Measurements from ENCODE around the gene ASB13.

Gene ASB13, protein sequence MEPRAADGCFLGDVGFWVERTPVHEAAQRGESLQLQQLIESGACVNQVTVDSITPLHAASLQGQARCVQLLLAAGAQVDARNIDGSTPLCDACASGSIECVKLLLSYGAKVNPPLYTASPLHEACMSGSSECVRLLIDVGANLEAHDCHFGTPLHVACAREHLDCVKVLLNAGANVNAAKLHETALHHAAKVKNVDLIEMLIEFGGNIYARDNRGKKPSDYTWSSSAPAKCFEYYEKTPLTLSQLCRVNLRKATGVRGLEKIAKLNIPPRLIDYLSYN

DNA sequence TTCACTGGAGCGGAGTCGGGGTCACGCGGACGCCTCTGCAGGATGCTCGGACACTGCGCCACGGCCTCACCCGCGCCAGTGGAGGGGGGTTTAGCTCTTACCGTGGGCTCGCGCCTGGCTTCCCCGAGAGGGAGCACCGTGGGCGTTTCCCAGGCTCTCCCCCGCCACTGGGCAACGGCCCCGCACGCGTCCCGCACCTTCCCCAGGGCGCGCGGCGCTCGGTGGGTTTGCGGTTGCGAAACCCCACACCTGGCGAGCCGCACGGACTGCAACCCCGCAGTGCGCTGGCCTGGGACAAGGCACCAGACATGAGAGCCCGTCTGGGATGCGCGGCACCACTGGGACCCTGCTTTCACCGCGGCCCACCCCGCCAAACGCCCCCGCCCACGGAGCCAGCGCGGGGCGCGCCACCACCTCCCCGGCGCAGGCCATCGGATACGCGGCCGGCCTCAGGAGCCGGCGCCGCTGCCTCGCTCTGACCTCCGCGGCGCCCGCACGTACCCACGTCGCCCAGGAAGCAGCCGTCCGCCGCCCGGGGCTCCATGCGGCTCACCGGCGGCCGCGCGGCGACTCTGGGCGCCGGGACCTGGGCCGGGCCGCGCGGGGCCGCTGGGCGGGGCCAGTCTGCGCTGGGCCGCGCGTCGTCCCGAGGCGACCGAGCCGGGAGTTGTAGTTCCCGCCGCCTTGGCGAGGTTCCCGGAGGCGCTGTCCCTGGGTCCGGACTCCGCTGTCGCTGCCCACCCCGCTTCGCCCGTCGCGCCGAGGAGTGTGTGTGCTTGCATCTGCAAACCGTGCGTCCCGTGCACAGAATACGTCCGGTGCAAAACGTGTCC lies at the start of gene ASB13:
Gene ASB13, minus strand, starts transcription at position 588 of the 833 bp plus-strand sequence. Its CDS starts 44 bp downstream, at position 544.
- TF ChIP-seq ZNF274 (IDR thresholded peaks at IDR 0.05; ENCODE audit: low read depth, low read length) = no peak
- peak within 1 kb of the TSS; percentile 51; the same call in 1 of the 2 replicates for H3K4me3 ChIP-seq (ENCODE audit: low read length)

DNA sequence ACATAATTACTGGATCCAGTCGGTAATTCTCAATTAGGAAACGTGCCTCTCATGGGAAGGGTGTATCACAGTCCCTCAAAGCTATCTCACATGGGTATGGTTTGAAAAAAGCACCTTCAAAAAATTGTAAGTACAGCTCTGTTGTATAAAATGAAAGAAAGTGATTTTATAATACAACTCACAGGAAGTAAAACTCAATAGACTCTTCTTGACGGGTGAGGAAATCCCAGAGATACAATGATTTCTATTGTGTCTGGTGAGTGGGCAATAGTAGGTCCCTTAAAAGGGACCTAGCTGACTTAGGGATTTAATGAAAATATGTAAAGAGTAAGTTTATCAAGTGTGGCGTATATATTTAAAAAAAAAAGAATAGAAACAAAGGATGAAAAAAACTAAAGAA lies 45.2 kb upstream of the ASB13 start:
- no peak for TF ChIP-seq ZNF274 (IDR thresholded peaks at IDR 0.05; ENCODE audit: low read depth, low read length)
- no peak overlapping the region for H3K4me3 ChIP-seq (ENCODE audit: low read length)

DNA sequence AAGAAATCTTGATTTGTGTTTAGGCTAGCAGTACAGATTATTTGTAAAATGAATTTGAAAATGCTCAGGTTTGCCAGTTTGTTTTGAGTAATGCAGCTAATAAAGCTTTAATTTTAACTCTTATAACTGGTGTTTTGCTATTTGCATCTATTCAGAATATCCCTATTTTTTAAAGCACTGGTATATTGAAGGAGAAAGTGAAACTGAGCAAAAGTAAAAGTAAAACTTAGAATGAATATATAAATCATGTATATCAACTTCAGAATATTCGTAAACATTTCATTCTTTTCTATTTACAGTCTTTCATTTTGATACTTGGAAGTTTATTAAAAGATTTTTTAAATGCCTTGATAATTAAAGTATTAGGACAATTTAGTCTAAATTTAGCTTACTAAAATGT lies 44.5 kb upstream of the ASB13 start:
- H3K4me3 ChIP-seq (ENCODE audit: low read length) = no peak overlapping the region
- TF ChIP-seq ZNF274 (IDR thresholded peaks at IDR 0.05; ENCODE audit: low read depth, low read length) = no peak

DNA sequence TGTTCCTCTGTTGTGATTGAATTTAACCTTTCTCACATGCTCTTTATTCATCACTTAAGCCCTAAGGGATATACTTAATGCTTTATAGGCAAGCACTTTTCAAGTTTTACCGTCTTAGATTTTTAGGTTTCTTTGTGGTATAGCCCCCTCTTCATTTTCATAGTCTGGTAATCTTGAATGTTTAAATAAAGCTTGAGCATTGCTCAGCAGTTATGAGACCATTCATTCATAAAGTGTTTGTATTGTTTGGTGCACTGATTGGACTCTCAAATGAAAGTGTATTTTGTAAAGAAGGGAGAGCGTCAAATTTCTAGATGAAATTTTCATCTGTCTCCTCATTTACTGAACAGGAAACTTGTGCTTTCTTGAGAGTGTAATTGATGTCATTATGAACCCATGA lies 43.5 kb upstream of the ASB13 start:
- H3K4me3 ChIP-seq (ENCODE audit: low read length) = no peak overlapping the region
- no peak for TF ChIP-seq ZNF274 (IDR thresholded peaks at IDR 0.05; ENCODE audit: low read depth, low read length)

DNA sequence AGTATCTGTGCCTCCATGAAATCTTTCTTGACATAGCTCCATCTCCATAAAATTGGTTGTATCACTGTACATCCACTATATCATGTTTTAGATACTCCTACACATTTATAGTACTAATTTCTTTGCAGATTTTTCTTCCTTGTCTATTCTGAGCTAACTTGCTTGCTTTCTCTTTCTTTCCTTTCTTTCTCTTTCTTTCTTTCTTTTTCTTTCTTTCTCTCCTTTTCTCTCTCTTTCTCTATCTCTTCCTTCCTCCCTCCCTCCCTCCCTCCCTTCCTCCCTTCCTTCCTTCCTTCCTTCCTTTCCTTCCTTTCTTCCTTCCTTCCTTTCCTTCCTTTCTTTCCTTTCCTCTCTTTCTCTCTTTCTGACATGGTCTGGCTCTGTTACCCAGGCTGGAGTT lies 42.0 kb upstream of the ASB13 start:
- no peak overlapping the region for H3K4me3 ChIP-seq (ENCODE audit: low read length)
- TF ChIP-seq ZNF274 (IDR thresholded peaks at IDR 0.05; ENCODE audit: low read depth, low read length) = no peak

DNA sequence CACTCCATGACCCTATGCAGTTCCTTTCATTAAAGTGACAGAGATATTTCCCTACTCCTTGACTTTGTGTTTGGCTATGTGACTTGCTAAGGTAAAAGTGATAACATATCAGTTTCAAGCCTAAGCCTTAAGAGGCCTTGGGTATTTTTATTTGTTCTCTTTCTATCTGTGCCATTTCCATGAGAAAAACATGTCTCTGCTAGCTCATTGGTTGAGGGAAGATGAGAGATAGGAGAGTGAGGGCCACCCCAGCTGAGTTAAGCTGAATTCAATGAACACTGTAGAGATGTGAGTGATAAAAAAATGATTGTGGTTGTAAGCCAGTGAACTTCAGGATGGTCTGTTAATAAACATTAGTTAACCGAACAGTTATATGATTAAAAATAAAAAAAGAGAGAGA lies 31.7 kb upstream of the ASB13 start:
- no peak overlapping the region for H3K4me3 ChIP-seq (ENCODE audit: low read length)
- no peak for TF ChIP-seq ZNF274 (IDR thresholded peaks at IDR 0.05; ENCODE audit: low read depth, low read length)

DNA sequence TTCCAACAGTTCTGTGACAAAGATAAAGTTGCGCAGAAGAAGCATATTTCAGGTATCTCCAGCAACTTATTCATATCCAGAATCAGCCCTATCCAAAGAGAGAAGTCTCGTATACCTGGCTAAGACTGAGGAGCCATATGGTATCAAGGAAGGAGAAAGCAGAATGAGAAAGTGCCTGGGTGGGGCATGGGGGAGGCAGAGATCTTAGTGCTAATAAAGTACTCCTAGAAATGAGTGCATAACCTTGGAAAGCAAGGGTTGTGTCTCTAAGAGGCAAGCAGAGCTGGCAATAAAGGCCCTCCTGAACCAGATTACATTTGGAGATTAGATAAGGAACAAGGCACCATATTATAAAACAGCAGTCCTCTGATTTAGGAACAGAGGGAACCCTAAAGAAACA lies 30.9 kb upstream of the ASB13 start:
- H3K4me3 ChIP-seq (ENCODE audit: low read length) = no peak overlapping the region
- no peak for TF ChIP-seq ZNF274 (IDR thresholded peaks at IDR 0.05; ENCODE audit: low read depth, low read length)

DNA sequence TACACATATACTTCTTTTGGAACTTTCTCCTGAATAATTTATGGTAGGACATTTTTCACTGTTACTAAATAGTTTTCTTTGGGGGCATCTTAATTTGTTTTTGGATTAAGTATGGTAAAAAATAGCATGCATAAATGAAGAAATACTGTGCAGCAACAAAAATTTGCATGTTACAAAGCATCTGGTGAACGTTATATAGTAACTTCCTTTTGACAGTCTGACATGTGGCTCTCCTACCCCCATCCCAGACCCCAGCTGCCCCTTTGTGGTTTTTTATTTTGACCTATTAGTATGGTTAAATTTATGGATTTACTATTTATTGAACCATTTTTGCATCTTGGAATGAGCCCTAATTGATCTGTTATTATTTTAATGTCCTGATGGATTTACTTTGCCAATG lies 28.2 kb upstream of the ASB13 start:
- TF ChIP-seq ZNF274 (IDR thresholded peaks at IDR 0.05; ENCODE audit: low read depth, low read length) = no peak
- H3K4me3 ChIP-seq (ENCODE audit: low read length) = no peak overlapping the region

DNA sequence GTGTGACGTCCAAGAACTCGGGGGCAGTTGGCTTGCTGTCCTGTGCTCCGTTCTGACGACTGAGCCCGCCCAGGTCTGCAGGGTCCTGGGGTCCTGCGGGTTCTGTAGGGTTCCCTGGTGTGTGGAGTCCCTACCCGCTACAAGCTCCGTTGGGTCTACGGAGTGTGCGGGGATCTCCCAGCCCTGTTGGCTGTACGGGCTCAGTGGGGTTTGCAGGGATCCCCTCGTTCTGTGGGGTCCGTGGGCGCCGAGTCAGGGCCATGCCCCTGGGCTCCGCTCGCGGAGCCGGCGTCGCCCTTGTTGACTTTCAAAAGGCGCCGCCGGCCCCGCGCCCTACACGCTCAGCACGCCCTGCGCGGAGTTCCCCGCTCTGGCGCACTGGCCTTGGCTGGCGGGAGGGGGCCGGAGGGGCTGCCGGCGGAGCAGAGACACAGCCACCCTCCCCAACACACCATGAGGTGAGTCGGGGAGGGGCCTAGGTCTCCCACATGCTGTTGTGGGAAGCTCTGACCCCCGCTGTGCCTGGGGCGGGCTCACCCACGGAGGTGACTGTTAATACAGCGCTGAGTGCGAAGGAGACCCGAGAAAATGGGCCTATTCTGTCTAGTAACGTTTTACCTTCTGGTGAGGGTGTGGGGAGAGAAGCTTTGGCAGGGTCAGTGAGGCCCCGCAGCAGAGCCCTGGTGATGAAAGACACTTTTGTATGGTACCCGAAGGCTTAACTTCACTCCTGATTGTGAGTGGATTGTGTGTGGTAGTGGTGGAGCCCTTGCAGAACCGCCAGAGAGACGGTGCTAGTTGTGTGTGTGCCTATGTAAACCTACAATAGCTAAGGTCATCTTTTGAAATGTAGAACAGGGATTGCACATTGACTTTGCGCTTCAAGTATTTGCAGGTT lies 26.3 kb upstream of the ASB13 start:
- H3K4me3 ChIP-seq (ENCODE audit: low read length) = peak overlapping the region; percentile 51
- TF ChIP-seq ZNF274 (IDR thresholded peaks at IDR 0.05; ENCODE audit: low read depth, low read length) = no peak

DNA sequence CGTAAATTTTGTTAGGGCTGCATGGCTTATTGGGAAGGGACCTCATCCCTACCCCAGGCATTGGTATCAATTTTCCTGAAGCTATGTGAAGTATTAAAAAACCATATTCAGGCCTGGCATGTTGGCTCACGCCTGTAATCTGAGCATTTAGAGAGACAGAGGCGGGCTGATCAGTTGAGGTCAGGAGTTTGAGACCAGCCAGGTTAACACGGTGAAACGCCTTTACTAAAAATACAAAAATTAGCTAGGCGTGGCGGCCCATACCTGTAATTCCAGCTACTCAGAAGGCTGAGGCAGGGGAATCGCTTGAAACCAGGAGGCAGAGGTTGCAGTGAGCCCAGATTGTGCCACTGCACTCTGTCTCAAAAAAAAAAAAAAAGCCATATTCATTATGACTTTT lies 25.4 kb upstream of the ASB13 start:
- H3K4me3 ChIP-seq (ENCODE audit: low read length) = peak overlapping the region; percentile 51
- TF ChIP-seq ZNF274 (IDR thresholded peaks at IDR 0.05; ENCODE audit: low read depth, low read length) = no peak

DNA sequence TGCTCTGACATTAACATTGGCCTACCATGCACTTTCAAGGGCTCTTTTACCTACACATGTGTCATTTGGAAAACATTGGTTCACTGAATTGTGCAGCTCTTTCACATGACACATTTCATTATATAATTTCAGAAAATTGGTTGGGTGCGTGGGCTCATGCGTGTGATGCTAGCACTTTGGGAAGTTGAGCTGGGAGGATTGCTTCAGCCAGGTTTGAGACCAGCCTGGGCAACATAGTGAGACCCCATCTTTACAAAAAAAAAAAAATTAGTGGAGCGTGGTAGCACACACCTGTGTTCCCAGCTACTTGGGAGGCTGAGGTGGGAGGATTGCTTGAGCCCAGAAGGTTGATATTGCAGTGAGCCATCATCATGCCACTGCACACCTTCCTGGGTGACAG lies 22.2 kb upstream of the ASB13 start:
- TF ChIP-seq ZNF274 (IDR thresholded peaks at IDR 0.05; ENCODE audit: low read depth, low read length) = no peak
- H3K4me3 ChIP-seq (ENCODE audit: low read length) = no peak overlapping the region

DNA sequence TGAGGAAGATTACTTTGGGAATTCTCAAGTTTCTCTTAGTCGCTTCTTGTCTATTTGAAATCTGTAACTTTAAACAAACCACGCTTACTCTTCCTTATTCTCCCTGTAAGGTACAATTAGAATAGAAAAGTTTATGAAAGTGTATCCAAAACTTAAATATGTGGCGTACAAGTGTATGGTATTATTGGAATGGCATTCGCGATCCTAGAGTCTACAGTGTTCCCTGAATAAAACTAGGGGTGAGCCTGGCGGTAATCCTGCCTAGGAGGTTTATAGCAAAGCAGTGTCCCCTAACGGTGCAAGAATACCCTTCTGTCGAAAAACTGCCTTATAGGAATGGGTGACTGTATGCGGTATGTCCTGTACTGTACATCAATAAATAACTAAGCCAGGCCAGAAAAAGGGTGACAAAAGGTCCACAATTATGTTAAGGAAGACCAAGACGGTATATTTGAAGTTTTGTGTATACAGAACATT lies 19.4 kb upstream of the ASB13 start:
- no peak for TF ChIP-seq ZNF274 (IDR thresholded peaks at IDR 0.05; ENCODE audit: low read depth, low read length)

DNA sequence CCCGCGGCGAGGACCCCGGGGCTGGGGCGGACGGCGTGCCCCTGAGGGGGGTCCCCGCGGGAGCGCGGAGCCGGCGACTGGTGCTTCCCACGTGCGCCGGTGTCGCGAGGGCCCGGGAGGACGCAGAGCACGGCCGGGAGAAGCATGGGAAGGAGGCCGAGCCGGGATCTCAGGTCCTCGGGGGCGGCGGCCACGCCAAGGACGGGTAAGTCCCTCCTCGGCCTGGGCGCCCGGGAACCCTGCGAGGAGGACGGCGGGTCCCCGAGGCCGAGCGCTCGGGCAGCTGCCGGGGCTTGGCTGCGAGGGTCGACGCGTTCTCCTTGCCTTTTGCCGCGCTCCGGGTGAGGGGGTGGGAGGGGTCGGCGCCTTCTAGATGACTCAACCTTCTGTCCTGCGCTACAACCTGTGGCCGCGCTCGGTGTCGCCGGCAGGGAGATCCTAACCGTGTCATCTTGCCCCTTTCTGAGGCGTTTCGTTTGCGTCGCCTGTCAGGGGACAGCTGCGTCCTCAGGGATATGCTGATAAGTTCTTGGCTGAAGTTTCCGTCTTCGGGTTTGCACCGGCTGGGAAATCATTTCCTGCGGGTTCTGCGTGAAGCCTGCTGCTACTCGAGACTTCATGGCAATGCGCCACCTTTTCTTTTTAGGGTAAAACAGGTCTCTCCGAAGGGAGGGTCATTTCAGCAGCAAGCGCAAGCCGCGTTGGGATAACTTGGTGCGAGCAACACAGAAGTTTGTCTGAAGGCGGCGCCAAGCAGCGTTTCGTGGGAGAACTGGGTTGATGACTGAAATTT lies 18.8 kb upstream of the ASB13 start:
- peak overlapping the region; percentile 80 for H3K4me3 ChIP-seq (ENCODE audit: low read length)
- TF ChIP-seq ZNF274 (IDR thresholded peaks at IDR 0.05; ENCODE audit: low read depth, low read length) = no peak

More for the DNA sequence above, 19.4 kb upstream of the ASB13 start:
- H3K4me3 ChIP-seq (ENCODE audit: low read length) = peak overlapping the region; percentile 80
